Measurements from ENCODE around the gene PTPRG. TPM values are rescaled to one million over a fixed set of nuclear protein-coding genes. Genes with fewer than 3 reads are reported as not detected.

The PTPRG gene
- total and polyA plus RNA-seq, 4 donors = 3.6 to 35.6 (median 8.1) TPM

- H3K36me3 ChIP-seq (ENCODE audit: control insufficient read depth in 4 of 4, insufficient read depth in 3 of 4, low read depth in 1 of 4, low read length in 3 of 4) = peaks cover 0 to 4% (median 0%) of the 10 kb centered on the region in 4 donors
- no peaks in the 10 kb centered on the region for H3K9me3 ChIP-seq (ENCODE audit: control insufficient read depth in 4 of 4, low read length in 3 of 4)
- no peak for TF ChIP-seq TAF1 (conservative IDR thresholded peaks at IDR 0.05)
- TF ChIP-seq JUND (IDR thresholded peaks at IDR 0.05) = no peak
- no peak for TF ChIP-seq NR2F2 (IDR thresholded peaks at IDR 0.05)
- TF ChIP-seq ATF3 (IDR thresholded peaks at IDR 0.05) = no peak
- no peak for TF ChIP-seq RAD21 (IDR thresholded peaks at IDR 0.05)
- no peak for TF ChIP-seq RXRA (IDR thresholded peaks at IDR 0.05)
- no peak for TF ChIP-seq FOXA2 (IDR thresholded peaks at IDR 0.05)
- TF ChIP-seq, protein P1, sequence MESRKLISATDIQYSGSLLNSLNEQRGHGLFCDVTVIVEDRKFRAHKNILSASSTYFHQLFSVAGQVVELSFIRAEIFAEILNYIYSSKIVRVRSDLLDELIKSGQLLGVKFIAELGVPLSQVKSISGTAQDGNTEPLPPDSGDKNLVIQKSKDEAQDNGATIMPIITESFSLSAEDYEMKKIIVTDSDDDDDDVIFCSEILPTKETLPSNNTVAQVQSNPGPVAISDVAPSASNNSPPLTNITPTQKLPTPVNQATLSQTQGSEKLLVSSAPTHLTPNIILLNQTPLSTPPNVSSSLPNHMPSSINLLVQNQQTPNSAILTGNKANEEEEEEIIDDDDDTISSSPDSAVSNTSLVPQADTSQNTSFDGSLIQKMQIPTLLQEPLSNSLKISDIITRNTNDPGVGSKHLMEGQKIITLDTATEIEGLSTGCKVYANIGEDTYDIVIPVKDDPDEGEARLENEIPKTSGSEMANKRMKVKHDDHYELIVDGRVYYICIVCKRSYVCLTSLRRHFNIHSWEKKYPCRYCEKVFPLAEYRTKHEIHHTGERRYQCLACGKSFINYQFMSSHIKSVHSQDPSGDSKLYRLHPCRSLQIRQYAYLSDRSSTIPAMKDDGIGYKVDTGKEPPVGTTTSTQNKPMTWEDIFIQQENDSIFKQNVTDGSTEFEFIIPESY (IDR thresholded peaks at IDR 0.05) = no peak
- TF ChIP-seq GABPA (IDR thresholded peaks at IDR 0.05 in 1 of 2, conservative IDR thresholded peaks at IDR 0.05 in 1 of 2) = no peak
- TF ChIP-seq YY1 (IDR thresholded peaks at IDR 0.05) = no peak
- no peak overlapping the region for H3K4me3 ChIP-seq (ENCODE audit: low read depth in 1 of 3, low read length in 3 of 3)
- WGBS = 98% methylated on average over 6 of the region's 6 CpGs
- DNase-seq (ENCODE audit: low spot score) = no peak
- H3K27me3 ChIP-seq (ENCODE audit: control insufficient read depth in 4 of 4, insufficient read depth in 4 of 4, low read length in 3 of 4) = no peaks in the 10 kb centered on the region
- no peak overlapping the region for H3K27ac ChIP-seq (ENCODE audit: low read depth in 1 of 2, low read length in 2 of 2)
- H3K4me1 ChIP-seq (ENCODE audit: control insufficient read depth in 4 of 4, insufficient read depth in 4 of 4, low read length in 3 of 4) = peaks cover 2 to 7% (median 5%) of the 10 kb centered on the region in 4 donors
- no peak overlapping the region for H3K9ac ChIP-seq (ENCODE audit: low read depth in 1 of 2, low read length in 2 of 2)
Measured at GRCh38 chr3:62226601-62227339, 665.4 kb downstream of the PTPRG start.

- H3K27me3 ChIP-seq (ENCODE audit: control insufficient read depth in 4 of 4, insufficient read depth in 4 of 4, low read length in 3 of 4) = no peaks in the 10 kb centered on the region
- H3K9me3 ChIP-seq (ENCODE audit: control insufficient read depth in 4 of 4, low read length in 3 of 4) = no peaks in the 10 kb centered on the region
- peak overlapping the region; percentile 51 to 68 for H3K27ac ChIP-seq (ENCODE audit: low read depth in 1 of 2, low read length in 2 of 2)
- H3K4me1 ChIP-seq (ENCODE audit: control insufficient read depth in 4 of 4, insufficient read depth in 4 of 4, low read length in 3 of 4) = peaks cover 2 to 7% (median 5%) of the 10 kb centered on the region in 4 donors
- TF ChIP-seq REST (IDR thresholded peaks at IDR 0.05) (peak; percentile 83), HNF4G (IDR thresholded peaks at IDR 0.05) (peak; percentile 97), JUND (IDR thresholded peaks at IDR 0.05) (peak; percentile 66 to 79), GABPA (IDR thresholded peaks at IDR 0.05 in 1 of 2, conservative IDR thresholded peaks at IDR 0.05 in 1 of 2) (peak in 1 of 2 donors; percentile 43), NR2F2 (IDR thresholded peaks at IDR 0.05) (no peak), TAF1 (conservative IDR thresholded peaks at IDR 0.05) (no peak), MAX (IDR thresholded peaks at IDR 0.05) (peak; percentile 41), YY1 (IDR thresholded peaks at IDR 0.05) (peak; percentile 87), RXRA (IDR thresholded peaks at IDR 0.05) (peak; percentile 80), FOXA2 (IDR thresholded peaks at IDR 0.05) (no peak), SP1 (IDR thresholded peaks at IDR 0.05) (peak; percentile 81), EGR1 (IDR thresholded peaks at IDR 0.05; ENCODE audit: low read depth in 2 of 2) (no peak), FOXA1 (IDR thresholded peaks at IDR 0.05) (no peak), RAD21 (IDR thresholded peaks at IDR 0.05) (peak; percentile 59 to 69), ATF3 (IDR thresholded peaks at IDR 0.05) (no peak), CTCF (IDR thresholded peaks at IDR 0.05; ENCODE audit: low read depth, low read length, missing input control) (no peak), HNF4A (conservative IDR thresholded peaks at IDR 0.05) (peak; percentile 98 to 99)
- TF ChIP-seq, protein P1 (IDR thresholded peaks at IDR 0.05) = peak; percentile 60
- 57% methylated on average over 3 of the region's 3 CpGs for WGBS
- H3K36me3 ChIP-seq (ENCODE audit: control insufficient read depth in 4 of 4, insufficient read depth in 3 of 4, low read depth in 1 of 4, low read length in 3 of 4) = peaks cover 0 to 1% (median 0%) of the 10 kb centered on the region in 4 donors
- H3K4me3 ChIP-seq (ENCODE audit: low read depth in 1 of 3, low read length in 3 of 3) = no peak overlapping the region
- no peak overlapping the region for H3K9ac ChIP-seq (ENCODE audit: low read depth in 1 of 2, low read length in 2 of 2)
- DNase-seq (ENCODE audit: low spot score) = no peak
Measured at GRCh38 chr3:62228467-62228866, 667.1 kb downstream of the PTPRG start.

All from liver (tissue), 9 donors.